HG03460 (cell line): Measurements from ENCODE around the gene FBXW8.

ENCODE experiments used
- ATAC-seq: cut with Tn5 transposase; IDR thresholded peaks from one replicate; pipeline ENCODE4 v1.9.1; 2021; ENCODE audit not compliant: unreplicated experiment

Gene FBXW8

DNA sequence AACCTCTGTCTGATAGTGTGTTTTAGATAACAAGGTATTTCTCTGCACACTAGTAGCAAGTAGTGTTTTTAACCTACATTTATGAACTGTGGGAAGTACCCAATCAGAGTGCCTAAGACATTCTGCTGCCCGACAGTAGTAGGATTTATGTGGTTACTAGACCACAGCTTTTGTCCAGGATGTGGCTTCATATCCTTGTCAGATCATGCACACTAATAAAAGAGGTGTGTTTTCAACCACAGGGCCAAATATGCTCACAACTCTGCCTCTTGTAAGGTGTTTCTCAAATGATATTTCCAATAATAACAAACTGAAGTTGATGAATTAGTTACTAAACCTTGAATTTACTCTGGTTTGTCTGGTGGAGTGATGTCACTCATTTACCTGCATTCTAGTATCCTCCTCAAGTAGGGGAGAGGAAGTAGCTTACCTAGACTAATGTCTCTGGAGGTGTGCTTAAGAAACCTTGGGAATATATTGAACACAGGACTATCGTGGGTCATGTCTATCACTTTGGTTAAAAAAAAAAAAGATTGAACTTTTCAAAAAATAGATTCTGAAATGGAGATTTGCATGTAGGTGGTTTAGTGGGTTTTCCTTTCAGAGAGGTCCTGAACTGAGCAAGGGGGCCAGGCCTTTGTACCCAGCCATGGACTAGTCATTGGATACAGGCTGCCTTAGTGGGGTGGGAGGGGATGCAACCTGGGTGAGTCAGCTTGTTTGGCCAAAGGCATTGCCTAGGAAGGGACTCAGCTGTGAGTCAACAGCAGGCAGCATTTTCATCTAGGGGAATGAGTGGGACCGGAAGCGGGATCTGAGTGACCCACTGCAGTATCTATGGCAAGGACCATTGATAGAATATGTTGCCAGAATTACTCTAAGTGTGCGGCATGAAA, 14.1 kb downstream of the FBXW8 start:
- peak; percentile 70 for ATAC-seq

GRCh38 chr12:116926283-116927243, 15.8 kb downstream of the FBXW8 start:
- no peak for ATAC-seq

GRCh38 chr12:116927244-116927940, 16.6 kb downstream of the FBXW8 start:
- ATAC-seq = no peak

GRCh38 chr12:116928504-116928903, 17.8 kb downstream of the FBXW8 start:
- ATAC-seq = no peak

GRCh38 chr12:116929885-116930284, 19.1 kb downstream of the FBXW8 start:
- no peak for ATAC-seq

DNA sequence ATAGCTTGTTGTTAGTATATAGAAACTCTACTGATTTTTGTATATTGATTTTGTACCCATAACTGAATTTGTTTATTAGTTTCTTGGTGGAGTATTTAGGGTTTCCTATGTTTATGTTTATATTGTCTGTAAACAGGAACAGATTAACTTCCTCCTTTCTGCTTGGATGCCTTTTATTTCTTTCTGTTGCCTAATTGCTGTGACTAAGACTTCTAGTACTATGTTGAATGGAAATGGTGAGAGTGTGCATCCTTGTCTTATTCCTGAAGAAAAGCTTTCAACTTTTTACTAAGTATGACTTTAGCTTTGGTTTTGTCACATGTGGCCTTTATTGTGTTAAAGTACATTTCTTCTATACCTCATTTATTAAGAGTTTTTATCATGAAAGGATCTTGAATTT, 20.9 kb downstream of the FBXW8 start:
- no peak for ATAC-seq

GRCh38 chr12:116933091-116933490, 22.3 kb downstream of the FBXW8 start:
- ATAC-seq = no peak

DNA sequence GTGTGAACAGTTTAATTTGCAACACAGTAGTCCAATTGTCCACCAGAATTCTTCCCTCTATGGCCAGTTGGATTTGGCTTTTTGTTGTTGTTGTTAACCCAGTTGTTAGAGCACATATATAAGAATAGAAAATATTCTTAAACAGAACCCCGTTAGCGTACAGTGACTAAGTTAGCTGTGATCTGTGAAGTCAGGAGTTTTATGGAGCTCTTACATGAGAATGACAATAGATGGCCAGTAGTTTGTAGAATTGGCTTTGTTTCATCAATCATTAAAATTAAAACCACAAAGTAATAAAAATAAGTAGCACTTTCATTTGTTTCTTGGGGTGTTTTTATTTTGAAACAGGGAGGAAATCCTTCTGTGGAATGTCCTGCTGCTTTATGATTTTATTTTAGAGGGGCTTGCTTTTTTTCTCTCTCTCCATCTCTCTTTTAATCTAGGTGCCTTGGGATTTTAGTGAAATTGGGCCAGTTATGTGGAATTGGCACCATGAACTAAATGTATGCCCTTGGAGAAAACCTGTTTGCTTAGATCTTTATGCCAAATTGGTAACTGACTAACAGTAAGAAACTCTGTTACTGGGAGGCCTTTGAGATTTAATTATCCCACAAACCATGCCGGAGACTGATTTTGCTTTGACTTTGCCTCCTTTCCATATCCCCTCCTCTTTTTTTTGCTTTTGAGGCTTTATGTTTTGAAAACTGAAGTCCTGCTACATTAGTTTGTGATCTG, 22.9 kb downstream of the FBXW8 start:
- no peak for ATAC-seq

GRCh38 chr12:116934908-116935705, 24.4 kb downstream of the FBXW8 start:
- ATAC-seq = no peak

DNA sequence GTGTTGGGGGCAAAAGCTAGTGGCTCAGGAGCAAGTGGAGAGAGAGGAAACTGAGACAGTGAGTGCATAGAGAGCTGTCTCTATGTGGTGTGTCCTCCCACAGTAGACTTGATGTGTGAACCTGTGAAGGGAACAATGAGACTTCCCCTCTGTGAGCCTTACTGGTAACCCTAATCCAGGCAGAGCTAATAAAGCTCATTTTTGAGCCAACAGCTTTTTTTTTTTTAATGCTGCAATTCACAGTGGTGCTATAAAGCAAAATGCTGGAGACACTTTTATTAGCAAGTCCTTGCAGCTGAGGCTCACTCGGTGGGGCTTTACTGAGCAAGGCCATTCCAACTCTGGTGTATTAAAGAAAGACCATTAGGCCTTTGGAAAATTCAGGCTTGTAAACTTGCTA, 26.9 kb downstream of the FBXW8 start:
- ATAC-seq = no peak

- no peak for ATAC-seq
These were observed 29.0 kb downstream of the FBXW8 start for GRCh38 chr12:116939734-116940133.

DNA sequence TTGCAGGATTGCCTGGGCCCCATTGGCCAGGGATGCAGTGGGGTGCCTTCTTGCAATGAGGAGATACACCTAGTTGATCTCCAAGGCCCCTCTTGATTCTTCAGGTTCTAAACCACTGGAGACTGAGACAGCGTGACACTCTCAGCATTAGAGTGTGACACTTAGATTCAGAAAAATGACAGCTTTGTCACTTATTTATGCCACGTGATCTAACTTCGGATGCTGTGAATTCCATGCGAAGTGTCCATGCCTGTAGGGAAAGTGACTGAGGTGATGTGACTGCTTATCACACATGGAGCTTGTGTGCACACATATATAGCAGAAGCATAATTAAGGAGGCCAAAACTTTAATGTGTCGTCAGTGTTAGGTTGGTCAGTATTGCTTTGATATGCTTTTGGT, 30.4 kb downstream of the FBXW8 start:
- ATAC-seq = no peak

GRCh38 chr12:116943419-116944372, 32.9 kb downstream of the FBXW8 start:
- no peak for ATAC-seq

DNA sequence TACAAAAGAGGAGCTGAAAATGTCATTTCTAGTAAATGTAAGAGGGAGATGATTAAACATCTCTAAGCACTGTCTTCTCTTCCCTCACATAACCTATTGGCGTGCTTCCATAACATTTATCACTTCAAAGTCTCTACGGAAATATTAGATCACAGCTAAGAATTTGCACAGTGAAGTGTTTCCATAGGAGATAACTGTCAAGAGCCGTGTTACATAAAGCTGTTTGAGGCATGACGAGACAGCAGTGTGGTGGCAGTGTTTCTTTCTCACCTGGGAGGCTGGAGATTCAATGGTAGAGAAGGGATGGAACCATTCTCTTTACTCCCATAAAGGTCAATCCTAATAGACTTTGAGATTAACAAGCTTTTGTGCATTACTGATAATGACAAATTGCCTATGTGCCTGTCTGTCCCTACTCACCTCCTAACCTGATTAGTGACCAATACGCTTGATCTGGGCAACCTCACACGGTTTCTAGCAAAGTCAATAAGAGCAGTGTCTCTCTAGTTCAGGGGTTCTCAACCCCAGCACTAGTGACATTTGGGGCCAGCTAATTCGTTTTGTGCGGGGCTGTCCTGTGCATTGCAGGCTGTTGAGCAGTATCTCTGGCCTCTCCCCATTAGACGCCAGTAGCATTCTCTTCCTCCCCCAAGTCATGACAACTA, 35.3 kb downstream of the FBXW8 start:
- ATAC-seq = no peak

- ATAC-seq = no peak
These were observed 37.5 kb downstream of the FBXW8 start for GRCh38 chr12:116948298-116948697.

DNA sequence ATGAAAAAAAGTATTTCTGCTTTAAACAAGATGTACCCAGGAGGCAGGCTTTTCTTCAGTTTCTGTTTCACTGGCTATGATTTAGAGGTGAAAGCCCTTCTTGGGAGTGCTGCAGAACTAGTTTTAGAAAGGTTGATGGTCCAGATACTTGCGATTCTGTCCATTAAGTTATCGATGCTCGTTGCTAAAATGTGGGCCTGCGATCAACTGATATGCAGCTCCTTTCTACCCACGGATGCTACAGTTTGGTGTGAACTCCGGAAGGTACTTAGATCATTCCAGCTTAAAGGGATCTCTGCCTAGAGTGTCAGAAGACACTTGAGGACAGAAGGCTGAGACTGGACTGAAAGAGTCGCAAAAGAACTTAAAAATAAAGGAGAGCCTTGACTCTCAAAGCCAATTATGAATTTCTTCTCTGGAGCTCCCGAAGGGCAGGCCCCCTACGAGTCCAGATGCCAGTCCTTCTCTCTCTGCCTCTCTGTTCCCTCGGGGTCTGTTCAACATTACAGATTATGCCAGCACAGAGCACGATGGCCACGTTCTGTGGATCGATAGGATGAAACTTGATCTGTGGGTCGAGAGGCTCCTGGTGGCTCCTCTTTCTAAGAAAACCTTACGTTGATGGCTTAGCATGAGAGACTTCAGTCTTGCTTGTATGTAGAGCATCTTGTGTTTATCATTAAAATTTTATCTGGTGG, 40.0 kb downstream of the FBXW8 start:
- no peak for ATAC-seq

DNA sequence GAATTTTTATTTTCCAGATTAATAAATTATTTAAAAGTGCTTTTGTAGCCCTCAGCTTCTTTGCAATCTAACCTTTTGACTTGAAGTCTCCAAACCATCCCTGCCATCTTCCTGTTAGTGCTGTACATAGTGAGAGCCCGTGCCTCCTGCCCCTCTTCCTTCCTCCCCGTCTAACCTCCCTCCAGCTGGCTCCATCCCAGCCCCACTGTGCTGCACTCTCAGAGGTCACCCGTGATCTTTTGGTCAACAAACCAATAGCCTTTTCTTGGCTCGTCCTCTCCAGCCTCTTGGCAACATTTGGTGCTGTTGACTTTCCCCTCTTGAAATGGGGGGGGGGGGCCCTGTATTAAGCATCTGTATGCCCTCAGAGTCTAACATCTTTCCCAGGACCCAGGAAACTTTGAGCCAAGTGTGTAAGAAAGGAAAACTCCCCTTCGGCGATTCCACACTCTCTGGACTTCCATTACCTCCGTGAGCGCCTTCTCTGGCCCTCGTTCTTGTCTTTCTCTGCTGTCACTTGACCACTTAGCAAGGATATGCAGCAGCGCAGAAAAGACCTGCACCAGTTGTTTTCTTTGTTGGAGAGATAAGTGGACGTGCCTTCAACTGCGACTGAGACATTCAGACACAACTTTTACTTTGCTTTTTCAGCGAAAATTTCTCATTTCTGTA, 44.1 kb downstream of the FBXW8 start:
- no peak for ATAC-seq
